Measurements from ENCODE around the gene MS4A14. TPM values are rescaled to one million over a fixed set of nuclear protein-coding genes. Genes with fewer than 3 reads are reported as not detected.

The MS4A14 gene, protein sequence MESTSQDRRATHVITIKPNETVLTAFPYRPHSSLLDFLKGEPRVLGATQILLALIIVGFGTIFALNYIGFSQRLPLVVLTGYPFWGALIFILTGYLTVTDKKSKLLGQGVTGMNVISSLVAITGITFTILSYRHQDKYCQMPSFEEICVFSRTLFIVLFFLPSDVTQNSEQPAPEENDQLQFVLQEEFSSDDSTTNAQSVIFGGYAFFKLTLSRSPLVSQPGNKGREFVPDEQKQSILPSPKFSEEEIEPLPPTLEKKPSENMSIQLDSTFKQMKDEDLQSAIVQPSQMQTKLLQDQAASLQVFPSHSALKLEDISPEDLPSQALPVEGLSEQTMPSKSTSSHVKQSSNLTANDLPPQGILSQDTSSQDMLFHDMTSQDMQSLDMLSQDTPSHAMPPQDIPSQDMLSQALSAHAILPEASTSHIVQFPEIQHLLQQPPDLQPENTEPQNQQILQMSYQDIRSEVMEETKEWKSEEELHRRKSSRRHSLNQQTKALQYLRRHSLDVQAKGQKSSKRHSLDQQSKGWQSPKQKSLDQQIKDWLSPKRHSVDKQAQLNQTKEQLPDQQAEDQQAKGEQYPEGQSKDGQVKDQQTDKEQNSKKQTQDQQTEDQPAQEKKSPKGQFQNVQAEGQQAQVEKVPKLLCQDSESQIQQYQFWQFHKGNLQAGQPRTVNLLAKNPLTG
- total RNA-seq = 10 to 100 TPM in 3 of 6 donors, 1 to 10 TPM in 3; 4.0 to 35.6 (median 8.6) TPM

DNA sequence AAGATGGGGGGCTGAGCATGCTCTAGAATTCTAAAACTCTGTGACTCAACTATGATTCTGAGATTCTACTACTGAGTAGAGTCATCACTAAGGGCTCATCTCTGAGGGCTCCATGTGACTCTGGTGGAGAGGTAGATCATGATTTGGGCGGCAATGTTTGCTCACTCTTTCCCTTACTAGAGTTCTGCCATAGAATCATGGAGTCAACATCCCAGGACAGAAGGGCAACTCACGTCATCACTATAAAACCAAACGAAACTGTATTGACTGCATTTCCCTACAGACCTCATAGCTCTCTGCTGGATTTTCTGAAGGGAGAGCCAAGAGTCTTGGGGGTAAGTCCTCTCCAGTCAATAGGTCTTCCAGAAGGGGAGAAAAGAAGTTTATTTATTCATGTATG, at the start of gene MS4A14:
Gene MS4A14 (plus strand): TSS at position 78 of the 400 bp plus-strand sequence. CDS start 120 bp downstream, at position 198.
- Histone ChIP-seq H3K9me3 (no peaks in the 10 kb centered on the region), H3K27ac (peak within 1 kb of the TSS in 3 of 4 donors; percentile 17 to 36 (median 35)), H3K36me3 (no peaks in the 10 kb centered on the region), H3K4me3 (no peak within 1 kb of the TSS), H3K4me1 (no peaks in the 10 kb centered on the region), H3K27me3 (no peaks in the 10 kb centered on the region)
- no peak for DNase-seq
- WGBS, 2 donors = 69 to 88% methylated on average over 3 of the region's 3 CpGs
- ATAC-seq (ENCODE audit: low FRiP score in 2 of 2) = peak in 1 of 2 donors; percentile 64
- peak in 1 of 4 donors; percentile 3 for TF ChIP-seq POLR2A (IDR thresholded peaks at IDR 0.05)
- no peak for TF ChIP-seq POLR2AphosphoS5 (IDR thresholded peaks at IDR 0.05)

DNA sequence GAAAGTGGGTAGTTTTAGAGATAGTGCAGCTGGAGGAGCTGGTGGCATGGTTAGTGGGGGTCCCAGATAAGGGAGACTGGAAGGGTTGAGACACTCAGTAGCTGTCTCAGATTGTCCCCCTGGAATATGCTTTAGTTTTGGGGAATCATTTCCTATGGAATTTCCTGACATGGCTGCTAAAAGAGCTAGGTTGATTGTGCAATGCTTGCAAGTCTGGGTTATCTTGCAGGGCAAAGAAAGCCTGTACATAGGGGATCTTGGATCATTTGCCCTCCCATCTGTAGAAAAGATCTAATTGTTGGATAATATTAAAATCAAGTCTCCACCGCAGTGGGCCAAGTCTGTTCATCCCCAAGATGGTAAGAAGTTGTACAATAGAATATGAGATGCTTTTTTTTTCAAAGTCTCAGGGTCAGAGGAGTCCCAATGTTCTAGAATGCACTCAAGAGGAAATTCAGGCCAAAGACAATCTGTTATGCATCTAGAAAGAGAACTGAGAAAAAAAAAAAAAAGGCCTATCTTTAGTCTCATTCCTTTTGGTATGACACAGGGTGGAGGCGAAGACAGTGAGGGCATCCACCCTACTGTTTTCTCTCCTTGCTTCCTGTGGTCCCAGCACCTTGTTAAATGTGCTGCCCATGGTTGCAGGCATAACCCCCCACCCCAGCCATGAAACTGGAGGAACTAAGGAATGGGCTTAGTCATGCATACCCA, 49.0 kb upstream of the MS4A14 start:
- no peak for ATAC-seq (ENCODE audit: low FRiP score in 2 of 2)
- H3K27ac ChIP-seq = no peak overlapping the region
- 93 to 96% methylated on average over 2 of the region's 2 CpGs for WGBS, 2 donors
- H3K4me1 ChIP-seq = no peaks in the 10 kb centered on the region
- no peak overlapping the region for H3K4me3 ChIP-seq
- H3K36me3 ChIP-seq = no peaks in the 10 kb centered on the region
- H3K9me3 ChIP-seq = no peaks in the 10 kb centered on the region
- no peaks in the 10 kb centered on the region for H3K27me3 ChIP-seq
- no peak for DNase-seq
- TF ChIP-seq POLR2A (IDR thresholded peaks at IDR 0.05) (no peak), EP300 (IDR thresholded peaks at IDR 0.05) (no peak), POLR2AphosphoS5 (IDR thresholded peaks at IDR 0.05) (no peak)
- TF ChIP-seq, protein P1, sequence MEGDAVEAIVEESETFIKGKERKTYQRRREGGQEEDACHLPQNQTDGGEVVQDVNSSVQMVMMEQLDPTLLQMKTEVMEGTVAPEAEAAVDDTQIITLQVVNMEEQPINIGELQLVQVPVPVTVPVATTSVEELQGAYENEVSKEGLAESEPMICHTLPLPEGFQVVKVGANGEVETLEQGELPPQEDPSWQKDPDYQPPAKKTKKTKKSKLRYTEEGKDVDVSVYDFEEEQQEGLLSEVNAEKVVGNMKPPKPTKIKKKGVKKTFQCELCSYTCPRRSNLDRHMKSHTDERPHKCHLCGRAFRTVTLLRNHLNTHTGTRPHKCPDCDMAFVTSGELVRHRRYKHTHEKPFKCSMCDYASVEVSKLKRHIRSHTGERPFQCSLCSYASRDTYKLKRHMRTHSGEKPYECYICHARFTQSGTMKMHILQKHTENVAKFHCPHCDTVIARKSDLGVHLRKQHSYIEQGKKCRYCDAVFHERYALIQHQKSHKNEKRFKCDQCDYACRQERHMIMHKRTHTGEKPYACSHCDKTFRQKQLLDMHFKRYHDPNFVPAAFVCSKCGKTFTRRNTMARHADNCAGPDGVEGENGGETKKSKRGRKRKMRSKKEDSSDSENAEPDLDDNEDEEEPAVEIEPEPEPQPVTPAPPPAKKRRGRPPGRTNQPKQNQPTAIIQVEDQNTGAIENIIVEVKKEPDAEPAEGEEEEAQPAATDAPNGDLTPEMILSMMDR (IDR thresholded peaks at IDR 0.05) = no peak

DNA sequence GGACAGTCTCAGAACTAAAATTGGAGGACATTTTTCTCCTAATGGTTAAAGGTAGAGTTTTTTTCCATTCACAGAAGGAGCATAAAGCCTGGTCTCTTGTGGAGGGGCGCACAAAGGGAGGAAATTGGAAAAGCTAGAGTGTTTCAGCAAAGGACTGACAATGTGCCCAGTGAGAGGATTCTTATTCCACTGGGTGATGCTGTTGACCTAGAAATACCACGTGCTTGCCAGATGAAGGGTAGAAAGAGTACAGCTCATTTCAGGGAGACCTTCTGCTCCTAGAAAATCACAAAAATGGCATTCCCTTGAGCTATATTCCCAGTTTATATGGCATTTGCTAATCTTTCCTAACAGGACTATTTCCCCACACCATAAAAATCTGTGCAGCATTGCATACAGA, 48.1 kb upstream of the MS4A14 start:
- ATAC-seq (ENCODE audit: low FRiP score in 2 of 2) (no peak), DNase-seq (no peak)
- no peaks in the 10 kb centered on the region for H3K36me3 ChIP-seq
- H3K4me1 ChIP-seq = no peaks in the 10 kb centered on the region
- no peak overlapping the region for H3K4me3 ChIP-seq
- whole genome bisulfite sequencing, 2 donors = 67 to 70% methylated on average over 2 of the region's 2 CpGs
- no peaks in the 10 kb centered on the region for H3K9me3 ChIP-seq
- H3K27me3 ChIP-seq = no peaks in the 10 kb centered on the region
- TF ChIP-seq POLR2AphosphoS5 (IDR thresholded peaks at IDR 0.05) (no peak), EP300 (IDR thresholded peaks at IDR 0.05) (no peak), POLR2A (IDR thresholded peaks at IDR 0.05) (no peak)
- TF ChIP-seq, protein P1 (IDR thresholded peaks at IDR 0.05) = no peak
- no peak overlapping the region for H3K27ac ChIP-seq

DNA sequence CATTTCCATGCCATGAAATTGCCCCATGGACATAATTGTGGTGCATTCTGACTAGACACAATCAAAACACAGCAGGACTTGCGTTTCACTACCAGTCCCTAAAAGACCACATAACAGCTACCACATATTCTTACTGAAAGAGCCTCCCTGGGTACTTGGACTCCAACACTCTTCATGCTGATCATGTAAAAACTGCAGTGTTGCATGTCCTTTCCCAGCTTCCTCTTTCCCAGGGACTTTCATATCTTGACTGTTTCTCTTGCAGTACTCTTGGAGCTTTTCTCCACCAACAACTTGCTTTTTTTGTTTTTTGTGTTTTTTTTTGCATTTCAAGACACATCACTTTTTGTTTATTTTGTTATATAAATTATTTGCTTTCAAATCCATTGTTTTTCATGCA, 46.3 kb upstream of the MS4A14 start:
- H3K27ac ChIP-seq = no peak overlapping the region
- no peak for DNase-seq
- H3K9me3 ChIP-seq = no peaks in the 10 kb centered on the region
- WGBS, 2 donors = 71 to 82% methylated on average over 1 of the region's 1 CpG
- ATAC-seq (ENCODE audit: low FRiP score in 2 of 2) = no peak
- no peaks in the 10 kb centered on the region for H3K36me3 ChIP-seq
- no peak overlapping the region for H3K4me3 ChIP-seq
- no peaks in the 10 kb centered on the region for H3K27me3 ChIP-seq
- no peak for TF ChIP-seq POLR2AphosphoS5 (IDR thresholded peaks at IDR 0.05)
- TF ChIP-seq EP300 (IDR thresholded peaks at IDR 0.05) = no peak
- TF ChIP-seq POLR2A (IDR thresholded peaks at IDR 0.05) = no peak
- TF ChIP-seq, protein P1 (IDR thresholded peaks at IDR 0.05) = no peak
- H3K4me1 ChIP-seq = no peaks in the 10 kb centered on the region

DNA sequence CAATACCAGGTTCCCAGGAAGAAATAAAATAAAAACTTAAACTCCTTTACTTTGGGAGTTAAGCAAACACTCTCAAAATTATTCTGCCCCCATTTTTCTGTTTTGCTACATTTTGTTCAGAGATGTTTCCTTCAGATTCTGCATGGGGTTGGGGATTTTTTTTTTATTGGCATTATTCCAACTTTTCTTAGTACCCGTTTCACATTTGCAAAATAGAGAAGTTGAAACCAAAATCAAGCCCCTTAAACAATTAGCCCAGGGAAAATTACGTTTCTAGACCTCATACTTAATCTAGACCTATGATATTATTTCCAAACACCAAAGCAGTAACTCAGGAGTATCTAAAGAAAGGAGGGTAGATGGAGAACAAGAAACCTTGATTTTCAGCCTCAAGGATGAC, 38.5 kb upstream of the MS4A14 start:
- DNase-seq (no peak), ATAC-seq (ENCODE audit: low FRiP score in 2 of 2) (no peak)
- H3K27ac ChIP-seq = no peak overlapping the region
- H3K4me1 ChIP-seq = no peaks in the 10 kb centered on the region
- H3K27me3 ChIP-seq = no peaks in the 10 kb centered on the region
- H3K36me3 ChIP-seq = no peaks in the 10 kb centered on the region
- TF ChIP-seq POLR2AphosphoS5 (IDR thresholded peaks at IDR 0.05) = no peak
- H3K4me3 ChIP-seq = no peak overlapping the region
- WGBS, 2 donors = 23 to 27% methylated on average over 2 of the region's 2 CpGs
- H3K9me3 ChIP-seq = peaks cover 0 to 12% (median 3%) of the 10 kb centered on the region in 4 donors
